NOMO-1 (cell line): ENCODE measurements around the gene GIMAP1.

Source experiments
- DNase-seq, 2 experiments: peaks; one replicate each; lab custom pipeline; 2025; ENCODE audit not compliant: unreplicated experiment in 2 of 2; lab: John Stamatoyannopoulos, UW

The GIMAP1 gene

DNA sequence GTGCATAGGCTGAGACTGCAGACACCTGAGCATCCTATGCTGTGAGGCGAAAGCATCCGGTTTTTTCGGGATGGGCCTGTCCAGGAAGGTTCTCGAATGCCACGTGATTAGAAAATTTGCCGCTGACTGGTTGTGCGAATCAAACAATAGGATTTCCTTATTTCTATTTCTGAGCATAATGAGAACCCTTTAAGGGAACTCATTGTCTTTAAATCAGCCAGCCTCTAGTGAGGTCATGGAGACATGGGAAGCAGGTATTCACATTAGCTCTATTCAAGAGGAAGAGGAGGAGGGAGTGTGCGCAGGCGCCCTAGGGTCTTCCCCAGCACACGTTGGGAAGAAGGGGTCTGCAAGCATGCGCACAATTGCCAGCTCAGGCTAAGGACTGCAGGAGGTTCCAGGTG lies 5.6 kb downstream of the GIMAP1 start:
- DNase-seq = no peak

DNA sequence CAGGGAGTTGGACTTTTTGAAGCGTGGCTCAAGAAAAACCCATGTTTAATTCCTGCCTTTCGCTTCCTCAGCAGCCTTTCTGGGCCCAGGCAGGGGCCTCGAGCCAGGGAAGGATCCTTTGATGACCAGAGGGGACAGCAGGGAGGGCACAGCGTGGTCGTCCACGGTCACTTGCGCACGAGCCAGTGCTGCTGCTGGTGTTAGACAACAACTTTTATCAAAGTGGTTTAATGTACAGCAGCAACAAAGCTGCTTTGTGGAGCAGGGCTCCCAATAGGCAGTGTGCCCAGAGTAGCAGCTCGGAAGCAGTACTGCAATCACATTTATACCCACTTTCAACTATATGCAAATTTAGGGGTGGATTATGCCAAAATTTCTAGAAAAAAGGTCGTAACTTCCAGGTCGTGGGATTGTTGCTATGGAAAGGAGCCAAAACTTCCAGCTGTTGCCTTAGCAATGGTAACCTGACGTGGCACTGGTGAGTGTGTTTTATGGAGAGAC lies 6.1 kb downstream of the GIMAP1 start:
- DNase-seq = no peak

DNA sequence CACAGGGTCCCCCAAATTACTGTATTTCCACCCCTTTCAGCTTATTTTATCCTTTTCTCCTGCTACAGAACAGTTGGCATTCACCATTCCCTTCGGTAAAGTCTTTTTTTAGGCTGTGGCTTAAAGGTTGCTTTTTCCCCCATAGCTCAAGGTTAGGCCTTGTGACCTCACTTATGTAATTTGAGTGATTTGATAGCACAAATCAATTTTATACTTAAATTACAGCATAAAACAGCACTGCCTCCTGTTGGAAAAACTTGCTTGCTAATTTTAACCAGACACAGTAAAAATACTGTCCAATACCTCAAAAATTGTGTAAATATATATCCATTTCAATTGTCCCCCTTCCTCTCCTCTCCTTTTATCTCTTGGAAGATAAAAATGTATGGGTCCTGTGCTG lies 7.1 kb downstream of the GIMAP1 start:
- no peak for DNase-seq

DNA sequence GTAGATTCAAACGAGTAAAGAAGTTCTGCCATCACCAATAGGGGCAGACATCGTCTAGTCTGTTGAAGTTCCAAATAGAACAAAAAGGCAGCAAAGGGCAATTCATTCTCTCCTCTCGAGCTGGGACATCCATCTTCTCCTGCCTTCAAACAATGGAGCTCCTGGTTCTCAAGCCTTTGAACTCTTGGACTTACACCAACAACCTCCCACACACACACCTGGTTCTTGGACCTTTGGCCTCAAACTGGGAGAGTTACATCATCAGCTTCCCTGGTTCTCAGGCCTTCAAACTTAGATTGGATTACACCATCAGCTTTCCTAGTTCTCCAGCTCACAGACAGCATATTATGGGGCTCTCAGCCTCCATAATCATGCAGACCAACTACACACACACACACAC lies 11.0 kb downstream of the GIMAP1 start:
- no peak for DNase-seq

DNA sequence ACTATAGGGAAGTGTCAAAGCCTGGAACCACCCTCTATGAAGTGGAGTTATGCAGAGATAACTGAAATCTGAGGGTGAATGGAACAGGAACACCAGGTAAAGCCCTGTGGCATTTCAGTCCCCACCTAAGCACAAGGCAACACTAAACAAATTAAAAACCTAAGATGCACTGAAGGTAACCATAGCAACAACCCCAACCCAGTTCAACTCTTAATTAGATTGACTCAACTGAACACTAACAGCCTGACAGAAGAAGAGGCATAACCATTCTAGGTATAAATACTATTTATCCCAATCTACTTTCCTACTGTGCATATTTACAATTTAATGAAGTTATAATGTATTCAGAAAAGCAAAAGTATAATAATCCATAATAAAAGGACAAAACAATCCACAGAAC lies 11.6 kb downstream of the GIMAP1 start:
- DNase-seq = no peak

DNA sequence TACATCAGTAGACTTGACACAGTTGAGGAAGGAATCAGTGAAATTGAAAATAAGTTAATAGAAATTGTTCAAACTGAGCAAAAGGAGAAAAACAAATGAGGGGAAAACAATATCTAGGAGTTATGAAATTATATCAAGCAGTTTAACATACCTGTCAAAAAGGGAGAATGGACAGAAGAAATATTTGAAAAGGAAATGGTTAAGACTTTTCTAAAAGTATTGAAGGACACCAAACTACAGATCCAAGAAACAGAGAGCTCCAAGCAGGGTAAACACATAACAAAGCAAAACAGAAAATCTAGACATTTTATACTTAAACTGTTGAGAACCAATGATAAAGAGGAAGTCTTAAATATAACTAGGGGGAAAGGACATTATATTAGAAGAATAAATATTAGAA lies 12.2 kb downstream of the GIMAP1 start:
- no peak for DNase-seq

DNA sequence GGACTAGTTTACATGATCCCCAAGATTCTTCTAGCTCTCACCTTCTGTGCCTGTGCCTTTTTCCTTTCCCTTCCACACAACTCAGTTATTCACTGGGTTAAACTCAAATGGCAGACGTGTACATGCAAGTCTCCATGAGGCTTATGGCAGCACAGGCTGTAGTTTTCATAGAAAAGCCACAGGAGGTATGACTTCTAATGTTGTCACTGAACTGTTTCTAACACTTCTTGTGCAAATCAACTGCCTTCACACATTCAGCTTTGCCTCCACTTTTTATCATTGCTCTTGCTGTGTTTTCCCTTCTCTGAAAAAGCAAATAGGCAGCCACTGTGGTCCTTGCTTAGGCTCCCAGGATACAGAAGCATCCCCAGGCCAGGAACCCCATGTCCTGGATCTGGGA lies 15.5 kb downstream of the GIMAP1 start:
- DNase-seq = no peak

DNA sequence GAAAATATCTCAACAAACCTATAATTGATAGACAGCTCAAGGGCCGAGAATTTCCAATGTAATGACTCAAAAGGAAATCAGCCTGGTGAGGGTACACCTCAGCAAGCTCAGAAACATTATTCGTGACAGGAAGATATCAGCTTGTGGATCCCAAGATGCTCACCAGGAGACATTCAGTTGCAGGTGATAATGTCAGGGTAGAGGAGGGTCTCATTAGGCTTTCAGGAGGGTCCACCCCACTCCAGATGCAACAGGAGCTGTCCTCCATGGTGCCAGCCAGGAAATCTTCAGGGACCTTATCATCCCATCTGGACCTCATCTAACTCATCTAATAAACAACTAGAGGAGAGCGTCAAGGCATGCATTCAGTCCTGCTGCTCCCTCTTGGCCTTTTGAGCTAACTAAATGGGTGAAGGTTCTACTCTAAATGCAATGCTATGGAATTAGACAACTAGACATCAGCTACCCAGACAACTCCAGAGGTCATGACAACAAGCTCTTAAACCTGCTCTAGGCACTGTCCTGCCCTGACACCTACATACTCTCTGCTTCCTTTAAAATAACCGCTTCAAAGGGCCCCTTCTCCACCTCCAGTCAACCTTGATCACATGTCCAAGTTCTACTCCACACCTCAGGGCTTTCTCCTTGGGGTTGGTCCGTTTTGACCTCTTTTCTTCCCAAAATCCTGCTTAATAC lies 16.5 kb downstream of the GIMAP1 start:
- no peak for DNase-seq

DNA sequence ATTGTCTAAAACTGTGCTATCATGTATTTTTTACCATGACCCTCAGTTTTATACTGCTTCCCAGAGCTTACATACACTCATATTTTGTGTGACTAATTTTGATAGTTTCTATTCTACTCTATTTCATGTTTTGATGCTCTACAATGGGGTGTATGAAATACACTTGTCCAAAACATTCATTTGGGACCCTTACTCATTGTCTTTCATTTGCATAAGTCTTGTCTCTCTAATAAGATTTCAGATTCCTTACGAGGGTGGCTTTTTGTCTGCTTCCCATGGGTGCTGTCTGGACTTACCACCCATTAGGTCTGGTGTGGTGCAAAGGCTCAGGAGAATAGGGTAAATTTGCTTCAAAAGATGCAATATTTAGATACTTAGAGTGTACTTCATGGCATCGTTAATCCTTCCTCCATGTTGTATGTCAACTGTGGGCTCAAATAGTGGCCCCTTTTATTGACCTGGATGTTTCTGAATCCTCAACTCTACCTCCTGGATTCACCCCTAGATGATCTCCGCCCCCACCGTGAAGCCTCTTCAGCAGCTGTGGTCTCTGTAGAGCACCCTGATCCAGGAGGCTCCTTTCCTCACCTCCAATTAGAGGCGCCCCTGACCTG lies 17.2 kb downstream of the GIMAP1 start:
- no peak for DNase-seq

DNA sequence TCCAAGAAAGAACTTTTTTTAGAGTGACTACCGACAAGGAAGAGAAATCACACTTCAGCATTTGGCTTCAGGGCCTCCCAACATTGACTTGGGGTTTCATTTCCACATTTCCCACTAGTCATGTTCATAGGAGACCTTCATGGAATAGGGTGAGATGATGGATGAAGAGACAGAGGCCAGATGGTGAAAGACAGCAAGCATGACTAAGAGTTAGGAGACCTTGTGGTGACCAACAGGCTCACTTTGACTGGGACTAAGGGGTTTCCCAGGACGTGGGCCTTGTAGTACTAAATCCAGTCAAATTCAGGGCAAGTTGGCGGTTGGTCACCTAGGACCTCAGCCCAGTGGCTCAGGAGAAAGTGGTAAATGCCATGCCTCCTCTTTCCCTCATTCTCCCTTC lies 17.8 kb downstream of the GIMAP1 start:
- DNase-seq = no peak

DNA sequence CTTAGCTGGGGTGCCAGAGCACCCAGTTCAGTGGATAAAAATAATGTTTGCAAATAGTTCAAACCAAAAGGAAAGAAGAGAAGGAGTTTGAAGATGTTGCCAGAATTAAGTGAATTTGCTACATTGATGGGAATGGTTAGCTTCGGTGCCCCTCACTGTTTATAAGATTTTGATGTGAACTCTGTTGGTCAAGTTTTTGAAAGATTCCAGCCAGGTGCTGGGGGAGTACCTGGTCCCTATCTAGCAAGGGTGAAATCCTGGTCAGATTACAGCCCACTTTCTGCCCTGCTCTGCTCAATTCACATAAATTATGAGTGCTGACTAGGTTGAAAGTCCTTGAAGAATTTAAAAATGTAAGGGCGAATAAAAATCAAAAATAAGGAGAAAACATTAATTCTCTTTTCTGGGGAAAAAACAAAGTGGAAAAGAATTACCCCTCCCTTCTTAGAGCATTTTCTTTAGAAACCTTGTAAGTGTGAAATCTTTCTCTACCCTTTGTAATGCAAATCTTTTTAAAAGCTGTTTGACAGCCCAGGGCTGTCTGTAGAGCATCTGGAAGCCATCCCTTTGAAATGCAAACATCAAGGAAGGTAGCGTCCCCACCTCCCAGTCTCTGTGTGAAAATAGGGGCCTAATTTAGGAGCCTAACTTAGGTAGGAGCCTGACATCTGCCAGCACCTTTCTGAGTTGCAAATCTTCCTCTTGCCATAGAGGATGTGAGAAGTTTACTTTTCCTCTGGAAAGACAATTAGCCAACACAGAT lies 19.4 kb downstream of the GIMAP1 start:
- no peak for DNase-seq

DNA sequence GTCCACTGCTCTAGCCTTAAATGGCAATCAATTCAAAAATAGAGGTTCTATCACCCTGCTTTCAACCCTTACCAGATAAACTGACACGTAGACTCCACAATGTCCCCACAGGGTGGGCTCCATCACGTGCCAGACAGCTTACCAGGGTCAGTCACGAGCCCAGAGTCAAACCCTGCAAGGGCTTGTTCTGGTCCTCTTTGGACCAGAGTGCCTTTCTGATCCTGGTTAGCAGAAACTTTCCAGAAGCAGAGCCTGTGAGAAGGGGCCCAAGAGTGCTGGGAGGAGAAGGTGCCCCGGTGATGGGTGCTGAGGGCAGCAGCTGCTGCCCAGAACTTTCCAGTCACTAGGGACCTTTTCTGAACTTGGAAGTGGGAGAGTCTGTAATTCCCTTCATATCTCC lies 20.5 kb downstream of the GIMAP1 start:
- DNase-seq = no peak

DNA sequence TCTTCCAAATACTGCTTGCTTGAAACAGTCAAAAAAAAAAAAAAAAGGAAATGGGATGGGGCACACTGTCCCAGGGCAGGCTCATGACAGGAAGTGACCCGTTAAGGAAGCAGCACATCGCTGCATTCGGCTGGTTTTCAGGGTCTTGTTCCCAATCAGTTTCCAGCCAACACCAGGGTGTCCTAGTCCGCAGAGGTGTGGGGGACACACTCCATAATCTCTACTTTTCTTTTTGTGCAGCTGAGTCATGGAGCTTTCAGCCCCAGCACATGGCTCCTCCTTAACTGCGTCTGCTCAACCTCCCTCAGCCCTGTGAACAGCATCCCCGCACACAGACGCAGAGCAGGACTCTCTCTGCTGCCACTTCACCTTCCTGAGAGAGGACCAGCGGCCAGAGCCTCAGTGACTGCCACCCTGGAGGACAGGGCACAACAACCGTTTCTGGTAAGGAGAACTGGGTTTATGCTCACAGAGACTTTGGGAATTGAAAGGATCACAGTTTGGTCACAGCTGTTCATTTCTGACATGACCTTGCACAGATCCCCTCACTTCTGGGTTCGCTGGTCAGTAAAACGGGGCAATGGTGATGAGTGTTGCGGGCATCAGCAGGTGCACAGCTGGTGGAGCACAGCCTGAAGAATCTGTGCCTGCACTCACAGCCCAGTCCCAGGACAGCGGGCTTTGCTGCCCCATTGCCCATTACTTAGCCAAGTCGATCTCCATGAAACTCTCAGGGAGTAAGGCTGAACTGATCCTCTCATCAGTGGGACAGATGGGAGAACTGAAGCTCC lies 21.0 kb downstream of the GIMAP1 start, which contains the start of gene GIMAP5:
Gene GIMAP5, plus strand, starts transcription at position 154 of the 791 bp plus-strand sequence. CDS start 3,467 bp downstream, outside the sequence.
- no peak for DNase-seq

DNA sequence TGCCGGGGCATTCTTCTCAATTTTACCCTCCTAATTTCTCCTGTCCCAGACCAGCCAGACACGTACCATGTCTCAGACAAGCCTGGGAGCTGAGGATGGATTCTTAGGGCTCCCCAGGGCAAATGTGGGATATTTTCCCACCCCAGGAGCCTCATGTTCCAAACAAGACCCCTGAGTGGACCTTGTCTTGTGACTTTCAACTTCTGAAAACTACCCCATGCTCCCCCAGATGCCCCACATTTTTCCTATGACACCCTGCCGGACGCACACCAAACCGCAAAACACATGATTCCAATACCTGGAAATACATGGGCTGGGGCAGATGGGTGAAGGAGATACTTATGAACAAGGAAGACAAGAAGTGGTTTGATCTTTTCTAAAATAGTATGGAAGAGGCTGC lies 21.7 kb downstream of the GIMAP1 start:
- no peak for DNase-seq

DNA sequence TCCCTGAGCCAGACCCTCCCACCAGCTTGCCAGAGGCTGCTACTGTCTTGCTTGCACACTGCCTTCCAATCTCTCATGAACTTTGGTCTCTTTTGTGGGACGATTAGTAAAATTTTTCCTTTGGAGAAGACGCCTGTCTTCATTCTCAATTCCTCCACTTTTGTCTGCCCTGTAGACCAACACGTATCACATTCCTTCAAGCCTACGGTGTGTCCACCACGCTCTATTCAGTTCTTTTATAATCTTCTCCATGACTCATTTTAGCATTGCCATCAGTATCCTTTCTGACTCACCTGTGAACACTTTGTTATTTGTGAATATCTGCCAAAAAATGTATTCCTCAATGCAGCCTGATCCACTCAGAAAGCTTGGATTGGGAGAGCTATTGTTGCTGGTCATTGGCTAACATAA lies 22.2 kb downstream of the GIMAP1 start:
- no peak for DNase-seq

DNA sequence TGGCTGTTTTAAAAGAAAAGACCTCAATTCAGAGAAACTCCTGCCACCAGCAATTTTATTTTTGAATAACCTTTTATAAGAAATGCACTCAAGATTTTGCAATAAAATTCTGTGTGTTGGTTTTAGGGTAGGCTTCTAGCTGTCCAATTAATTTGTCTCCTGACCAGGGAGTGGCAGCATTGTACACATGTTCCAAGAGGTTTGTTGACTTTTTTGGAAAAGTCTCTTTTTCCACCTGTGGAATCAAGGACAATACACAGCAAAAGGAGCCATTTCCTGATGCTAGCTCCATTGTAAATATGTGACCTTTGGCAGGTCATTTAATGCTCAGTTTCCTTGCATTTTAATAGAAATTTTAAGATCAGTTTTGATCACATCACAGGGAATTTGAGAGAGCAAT lies 22.6 kb downstream of the GIMAP1 start:
- DNase-seq = no peak

DNA sequence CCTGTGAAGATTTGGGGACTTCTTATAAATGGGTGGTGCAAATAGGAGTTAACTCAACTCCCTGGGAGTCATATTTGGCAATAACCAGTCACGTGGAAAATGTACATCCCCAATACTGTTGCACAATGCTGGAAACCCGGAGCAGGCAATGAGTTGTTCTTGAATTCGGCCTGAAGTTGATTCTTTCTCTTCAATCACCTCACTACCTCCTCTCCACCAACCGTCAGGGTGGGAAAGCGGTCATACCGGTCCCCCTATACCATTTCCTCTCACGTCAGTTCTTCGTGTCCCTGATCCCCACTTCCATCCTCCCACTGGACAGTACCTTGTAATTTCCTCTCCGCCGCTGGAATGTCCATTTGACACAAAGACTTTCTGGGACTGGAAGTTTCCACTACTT lies 23.6 kb downstream of the GIMAP1 start:
- DNase-seq = no peak

DNA sequence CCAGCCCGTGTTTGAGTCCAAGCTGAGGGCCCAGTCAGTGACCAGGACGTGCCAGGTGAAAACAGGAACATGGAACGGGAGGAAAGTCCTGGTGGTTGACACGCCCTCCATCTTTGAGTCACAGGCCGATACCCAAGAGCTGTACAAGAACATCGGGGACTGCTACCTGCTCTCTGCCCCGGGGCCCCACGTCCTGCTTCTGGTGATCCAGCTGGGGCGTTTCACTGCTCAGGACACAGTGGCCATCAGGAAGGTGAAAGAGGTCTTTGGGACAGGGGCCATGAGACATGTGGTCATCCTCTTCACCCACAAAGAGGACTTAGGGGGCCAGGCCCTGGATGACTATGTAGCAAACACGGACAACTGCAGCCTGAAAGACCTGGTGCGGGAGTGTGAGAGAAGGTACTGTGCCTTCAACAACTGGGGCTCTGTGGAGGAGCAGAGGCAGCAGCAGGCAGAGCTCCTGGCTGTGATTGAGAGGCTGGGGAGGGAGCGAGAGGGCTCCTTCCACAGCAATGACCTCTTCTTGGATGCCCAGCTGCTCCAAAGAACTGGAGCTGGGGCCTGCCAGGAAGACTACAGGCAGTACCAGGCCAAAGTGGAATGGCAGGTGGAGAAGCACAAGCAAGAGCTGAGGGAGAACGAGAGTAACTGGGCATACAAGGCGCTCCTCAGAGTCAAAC lies 26.0 kb downstream of the GIMAP1 start:
- DNase-seq = no peak

DNA sequence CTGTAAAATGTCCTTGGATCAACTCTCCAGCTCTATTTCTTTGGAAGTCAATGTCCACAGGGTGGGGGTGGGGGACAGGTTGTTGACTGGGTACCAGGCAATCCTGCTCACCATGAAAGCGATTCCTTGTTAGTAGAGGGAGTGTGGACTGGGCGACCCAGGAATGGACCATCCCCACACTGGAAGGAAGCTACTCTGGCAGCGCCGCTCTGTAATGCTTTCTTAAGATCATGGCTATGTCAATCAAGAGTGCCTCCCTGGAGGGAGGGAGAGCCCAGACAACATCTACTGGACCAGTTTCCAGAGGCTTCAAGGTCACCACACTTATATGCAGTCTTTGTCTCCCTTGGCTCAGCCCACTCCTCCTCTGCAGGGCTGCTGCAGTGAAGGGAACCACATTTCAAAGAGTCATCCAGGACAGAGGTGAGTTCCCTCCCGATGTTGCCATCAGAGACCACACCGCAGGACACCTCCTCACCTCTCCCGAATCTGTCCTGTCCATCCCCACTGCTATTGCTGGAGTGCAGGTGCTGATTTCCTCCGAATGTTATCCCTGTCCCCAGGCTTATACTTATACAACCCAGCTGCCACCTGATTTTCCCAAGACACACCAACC lies 27.7 kb downstream of the GIMAP1 start:
- DNase-seq = no peak

DNA sequence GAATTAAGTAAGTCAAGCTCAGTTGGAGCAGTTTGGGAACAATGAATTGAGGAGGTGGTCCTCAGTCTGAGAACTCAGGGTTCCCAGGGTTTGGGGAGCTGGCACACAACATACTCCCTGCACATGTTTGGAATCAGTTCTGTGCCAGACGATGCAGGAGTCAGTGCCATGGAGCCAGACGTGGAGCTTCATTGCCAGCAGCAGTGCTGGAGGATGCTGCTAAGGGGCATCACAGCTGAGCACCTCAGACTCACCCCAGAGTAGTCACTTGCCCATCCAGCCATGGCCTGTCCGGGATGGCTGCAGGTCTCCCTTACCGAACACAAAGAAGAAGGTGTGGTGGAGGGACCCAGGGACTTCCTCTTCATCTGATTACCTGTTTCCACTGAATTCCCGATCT lies 28.7 kb downstream of the GIMAP1 start:
- no peak for DNase-seq
